NCI-H2227 (cell line): ENCODE measurements around the gene SPON2.

Experiments
- DNase-seq: peaks from one replicate; lab custom pipeline; 2025; ENCODE audit not compliant: unreplicated experiment; lab: John Stamatoyannopoulos, UW

The SPON2 gene

DNA sequence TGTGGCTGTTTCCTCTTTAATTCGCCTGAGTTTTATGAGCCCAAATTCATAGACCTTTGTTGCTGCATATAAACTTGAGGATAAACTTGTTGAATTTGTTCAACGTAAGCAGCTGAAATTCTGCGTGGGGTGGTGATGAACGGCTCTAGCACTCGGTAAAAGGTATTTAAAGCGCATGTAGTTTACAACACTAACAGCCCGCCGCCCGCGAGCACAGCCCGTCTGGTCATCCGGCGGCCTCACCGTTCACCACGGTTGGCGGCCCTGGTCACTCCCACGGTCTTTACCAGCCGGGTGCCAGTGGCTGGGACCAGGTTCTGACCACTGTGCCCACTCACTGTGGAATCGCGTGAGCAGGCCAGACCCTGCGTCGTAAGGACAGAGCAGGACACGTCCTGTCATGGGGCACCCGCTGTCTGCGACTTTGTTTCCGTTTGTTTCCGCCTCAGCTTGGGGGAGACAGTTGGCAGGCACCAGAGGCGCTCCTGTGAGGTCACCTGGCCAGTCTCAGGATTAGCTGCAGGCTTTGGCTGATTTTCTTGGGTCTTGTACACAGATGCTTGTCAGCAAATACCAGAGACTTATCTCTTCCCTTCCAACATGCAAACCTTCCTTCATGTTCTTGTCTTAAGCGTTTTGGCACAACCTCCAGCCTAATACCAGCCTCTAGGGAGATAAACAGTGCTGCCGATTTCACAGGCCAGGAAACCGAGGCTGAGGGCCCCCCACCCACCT, 36.8 kb upstream of the SPON2 start:
- DNase-seq: no peak

DNA sequence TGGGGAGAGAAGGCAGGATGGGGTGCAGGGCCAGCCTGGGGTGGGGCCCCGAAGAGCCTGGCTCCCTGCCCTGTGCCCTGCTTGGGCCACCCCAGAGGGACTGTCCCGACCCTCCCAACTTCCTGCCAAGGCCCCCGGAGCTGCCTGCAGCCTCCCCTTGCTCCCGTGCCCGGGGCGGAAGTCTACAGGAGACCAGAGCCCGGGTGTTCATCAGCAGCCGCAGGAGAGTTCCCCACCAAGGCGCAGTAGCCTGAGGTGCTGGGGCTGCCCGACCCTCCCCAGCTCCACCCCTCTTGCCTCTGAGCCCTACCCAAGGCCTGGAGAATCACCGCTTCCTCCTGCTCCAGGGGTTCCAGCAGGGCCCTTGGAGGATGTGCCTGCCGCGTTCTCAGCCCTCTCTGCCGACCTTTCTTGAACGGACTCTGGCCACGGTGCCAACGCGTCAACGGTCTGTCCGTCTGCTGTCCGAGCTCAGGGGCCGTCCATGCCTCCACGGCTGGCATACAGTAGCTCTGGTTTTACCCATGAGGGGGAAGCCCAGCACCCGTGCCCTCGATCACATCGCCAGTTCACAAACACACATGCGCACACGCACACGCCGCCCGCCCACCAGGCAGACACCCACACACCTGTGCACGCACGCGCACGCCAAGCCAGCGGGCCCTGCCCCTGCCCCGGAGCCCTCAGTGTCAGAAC, 36.0 kb upstream of the SPON2 start:
- DNase-seq: no peak

DNA sequence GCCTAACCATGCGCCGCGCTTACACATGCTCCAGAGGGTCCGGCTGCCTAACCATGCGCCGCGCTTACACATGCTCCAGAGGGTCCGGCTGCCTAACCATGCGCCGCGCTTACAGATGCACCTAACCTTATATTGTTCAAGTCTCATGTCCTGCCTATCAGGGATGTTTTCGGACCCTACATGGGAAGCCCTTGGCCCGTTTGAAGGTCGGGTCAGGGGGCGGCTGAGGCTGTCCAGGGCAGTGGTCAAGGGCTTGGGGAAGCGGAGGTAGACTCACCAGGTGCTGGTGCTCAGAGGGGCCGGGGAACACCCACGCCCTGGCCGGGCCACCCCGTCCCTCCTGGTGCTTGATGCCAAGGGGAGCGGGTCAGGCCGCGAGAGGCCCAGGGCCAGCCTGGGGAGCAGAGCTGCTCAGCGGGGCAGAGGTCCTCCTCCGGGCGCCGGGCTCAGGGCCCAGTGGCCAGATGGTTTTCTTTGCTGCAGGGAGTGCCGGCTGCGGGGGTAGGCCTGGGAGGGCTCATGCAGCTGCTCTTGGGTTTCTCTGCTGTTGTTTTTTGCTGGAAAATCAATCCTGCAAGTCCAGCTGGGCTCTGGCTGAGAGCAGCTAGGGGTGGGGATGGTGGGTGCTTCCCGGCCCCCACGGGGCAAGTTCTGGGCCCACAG, 35.4 kb upstream of the SPON2 start:
- no peak for DNase-seq

DNA sequence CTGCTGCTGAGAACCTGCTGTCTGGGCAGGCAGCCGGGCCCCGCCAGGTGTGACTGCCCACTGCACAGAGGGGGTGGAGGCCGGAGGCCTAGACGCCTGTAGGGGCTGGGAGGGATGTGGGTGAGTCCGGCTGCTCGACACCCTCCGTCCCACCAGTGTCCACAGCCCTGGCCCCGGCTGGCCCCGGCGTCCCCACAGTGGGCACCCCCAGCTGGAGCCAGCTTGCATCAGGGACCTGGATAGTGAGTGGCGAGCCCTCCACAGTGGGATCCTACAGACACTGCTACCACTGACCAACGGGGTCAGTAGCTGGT, 34.7 kb upstream of the SPON2 start:
- DNase-seq: no peak

DNA sequence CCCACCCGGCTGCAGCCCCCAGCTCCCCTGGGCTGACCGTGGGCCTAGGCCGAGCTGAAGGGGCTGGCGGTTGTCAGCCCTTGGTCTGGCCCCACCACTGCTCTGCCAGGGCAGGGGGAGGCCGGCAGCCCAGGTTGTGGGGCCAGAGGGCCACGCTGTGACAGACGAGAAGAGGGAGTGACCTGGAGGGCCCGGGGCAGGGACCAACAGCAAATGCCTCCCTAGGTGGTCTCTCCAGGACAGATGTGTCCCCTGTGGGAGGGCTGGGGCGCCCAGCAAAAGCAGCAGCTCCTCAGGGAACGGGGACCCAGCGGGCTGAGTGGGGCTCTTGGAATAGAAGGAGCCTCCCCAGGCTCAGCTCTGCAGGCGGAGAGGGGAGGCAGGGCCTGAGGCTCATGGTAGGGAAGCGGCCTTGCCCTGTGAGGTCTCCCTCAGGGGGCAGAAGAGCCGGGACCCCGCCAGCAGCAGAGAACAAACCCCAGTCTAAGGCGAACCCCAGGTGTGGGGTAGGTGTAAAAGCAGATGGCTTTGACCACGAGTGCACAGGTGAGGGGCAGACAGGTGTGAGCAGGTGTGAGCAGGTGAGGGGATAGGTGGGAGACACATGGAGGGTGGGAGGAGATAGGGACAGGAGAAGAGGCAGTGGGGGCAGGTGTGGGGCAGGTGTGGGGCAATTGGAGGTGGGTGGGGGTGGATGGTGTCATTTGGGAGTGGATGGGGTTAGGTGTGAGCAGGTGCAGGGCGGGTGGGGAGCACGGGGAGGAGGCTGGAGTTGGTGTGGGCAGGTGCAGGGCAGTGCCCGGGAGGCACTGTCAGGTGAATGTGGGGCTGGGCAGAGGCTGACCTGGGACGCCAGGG, 34.1 kb upstream of the SPON2 start:
- DNase-seq: no peak

DNA sequence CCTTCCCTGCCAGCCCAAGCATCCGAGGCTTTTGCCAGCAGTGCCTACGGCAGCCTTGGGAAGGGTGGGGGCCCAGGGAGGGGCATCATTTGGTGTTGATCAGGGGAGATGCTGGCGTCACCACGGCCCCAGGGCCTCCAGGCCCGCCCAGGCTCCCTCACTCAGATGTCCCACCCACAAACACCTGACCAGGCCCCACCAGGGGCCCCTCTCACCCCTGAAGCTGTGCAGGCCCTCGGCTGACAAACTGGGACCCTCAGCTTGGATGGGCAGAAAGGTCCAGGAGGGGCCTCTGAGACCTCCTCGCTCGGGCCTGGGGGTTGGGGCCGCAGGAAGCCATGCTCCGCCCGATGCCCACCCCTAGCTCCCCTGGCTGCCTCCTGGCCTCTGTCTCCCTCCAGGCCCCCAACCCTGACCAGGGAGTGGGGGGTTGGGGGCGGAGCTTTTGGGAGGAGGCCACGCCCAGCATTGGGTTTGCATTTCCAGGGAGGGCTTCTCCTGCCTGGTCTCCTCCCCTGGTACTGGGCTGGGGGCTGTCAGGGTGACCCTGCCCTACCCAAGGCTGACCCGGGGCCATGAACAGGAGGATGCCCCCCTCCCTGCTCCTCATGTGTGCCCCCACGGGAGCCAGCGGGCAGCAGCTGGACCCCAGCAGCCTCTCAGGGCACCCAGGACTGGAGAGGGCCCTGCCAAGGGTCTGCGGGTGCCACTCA, 33.4 kb upstream of the SPON2 start:
- DNase-seq: no peak

DNA sequence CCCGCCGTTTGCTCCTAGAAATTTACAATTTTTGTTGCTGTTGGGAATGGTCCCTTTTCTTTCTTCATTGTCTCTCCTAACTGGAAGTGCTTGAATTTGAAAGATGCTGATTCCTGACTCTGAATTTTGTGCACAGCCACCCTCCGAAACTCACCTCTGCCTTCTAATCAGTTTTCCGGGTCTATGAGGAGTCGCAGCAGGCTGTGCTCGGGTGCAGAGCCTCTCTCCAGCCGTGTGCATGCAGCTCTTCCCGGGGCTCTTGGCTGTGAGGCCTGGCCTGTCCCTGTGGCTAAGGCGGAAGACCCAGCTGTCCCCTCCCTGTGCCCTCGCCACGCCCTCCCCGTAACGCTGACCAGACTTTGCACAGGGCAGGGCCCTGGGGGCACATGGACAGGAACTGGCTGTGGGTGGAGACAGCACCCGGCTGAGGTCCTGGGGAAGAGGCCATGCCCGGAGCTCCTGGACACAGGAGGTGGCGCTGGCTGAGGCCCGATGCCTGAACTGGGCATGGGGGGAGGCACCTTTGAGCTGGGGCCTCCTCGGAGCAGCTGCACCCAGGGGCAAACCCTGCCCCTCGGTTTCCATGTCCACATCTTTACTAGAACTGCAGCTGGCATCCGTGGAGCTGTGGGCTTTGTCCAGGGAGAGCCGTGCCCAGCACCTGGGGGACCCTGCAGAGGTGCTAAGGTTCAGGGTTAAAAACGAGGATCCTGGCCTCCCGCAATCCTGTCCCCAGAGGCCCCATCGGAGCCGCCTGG, 32.6 kb upstream of the SPON2 start:
- no peak for DNase-seq

DNA sequence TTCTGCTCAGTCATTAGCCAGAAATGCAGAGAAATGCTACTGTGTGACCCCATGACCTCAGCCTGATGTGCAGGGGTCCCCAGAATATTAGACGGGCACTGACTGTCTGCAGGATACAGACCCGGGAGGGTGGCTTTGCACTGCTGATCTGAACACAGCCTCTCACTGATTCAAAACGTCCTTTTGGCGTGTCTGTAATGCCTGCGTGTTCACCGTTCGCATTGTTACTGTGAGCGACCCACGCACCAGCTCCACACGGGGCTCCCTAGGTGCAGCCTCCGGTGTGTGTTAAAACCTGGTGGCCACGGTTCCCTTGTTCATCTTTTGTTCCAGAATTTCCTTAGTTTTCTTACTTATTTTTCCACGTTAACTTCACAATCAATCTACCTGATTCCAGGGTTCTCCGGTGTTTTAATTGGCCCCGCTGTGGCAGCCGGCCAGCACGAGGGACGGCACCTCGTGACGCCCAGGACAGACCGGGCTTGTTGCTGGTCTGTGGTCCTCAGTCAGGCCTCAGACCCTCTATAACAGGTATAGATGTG, 32.0 kb upstream of the SPON2 start:
- DNase-seq: no peak

DNA sequence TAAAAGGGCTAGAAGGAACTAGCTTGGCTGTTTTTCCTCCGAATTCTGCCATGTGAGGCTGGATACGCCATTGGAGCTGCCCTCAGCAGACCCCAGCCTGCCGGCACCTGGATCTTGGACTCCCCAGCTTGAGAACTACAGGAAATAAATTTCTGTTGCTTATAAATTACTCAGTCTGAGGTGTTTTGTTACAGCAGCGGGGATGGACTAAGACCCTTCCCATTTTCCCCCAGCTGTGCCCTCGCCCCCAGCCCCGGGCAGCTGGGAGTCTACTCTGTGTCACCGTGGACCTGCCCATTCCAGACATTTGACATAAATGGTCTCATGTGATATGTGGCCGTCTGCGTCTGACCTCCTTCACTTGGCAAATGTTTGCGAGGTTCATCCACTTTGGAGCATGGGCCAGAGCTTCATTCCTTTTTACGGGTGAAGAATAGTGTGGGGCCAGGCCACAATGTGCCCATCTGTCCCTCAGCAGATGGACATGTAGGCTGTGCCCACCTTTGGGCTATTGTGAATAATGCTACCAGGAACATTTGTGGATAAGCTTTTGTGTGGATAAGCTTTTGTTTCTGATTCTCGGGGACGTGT, 30.7 kb upstream of the SPON2 start:
- DNase-seq: no peak

DNA sequence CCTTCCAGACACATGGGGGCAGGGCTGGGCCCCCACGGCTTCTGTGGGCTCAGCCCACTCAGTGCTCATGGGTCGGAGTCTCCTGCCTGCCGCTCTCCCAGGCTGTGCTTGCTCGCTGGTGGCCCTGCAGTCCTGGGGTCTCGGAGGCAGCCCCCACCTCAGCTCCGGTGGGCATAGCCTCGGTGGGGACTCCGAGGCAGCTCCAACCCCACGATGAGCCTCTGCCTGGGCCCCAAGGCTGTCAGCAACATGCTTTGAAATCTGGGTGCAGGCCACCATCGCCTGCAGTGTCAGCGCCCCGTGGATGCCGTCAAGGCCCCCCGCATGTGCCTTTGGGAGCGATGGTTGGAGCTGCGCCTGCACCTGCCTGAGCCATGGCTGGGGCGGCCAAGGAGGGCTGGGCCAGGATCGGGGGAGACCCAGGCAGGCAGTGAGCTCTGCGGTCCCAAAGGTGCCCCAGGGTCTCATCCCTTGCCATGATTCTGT, 30.2 kb upstream of the SPON2 start:
- no peak for DNase-seq

DNA sequence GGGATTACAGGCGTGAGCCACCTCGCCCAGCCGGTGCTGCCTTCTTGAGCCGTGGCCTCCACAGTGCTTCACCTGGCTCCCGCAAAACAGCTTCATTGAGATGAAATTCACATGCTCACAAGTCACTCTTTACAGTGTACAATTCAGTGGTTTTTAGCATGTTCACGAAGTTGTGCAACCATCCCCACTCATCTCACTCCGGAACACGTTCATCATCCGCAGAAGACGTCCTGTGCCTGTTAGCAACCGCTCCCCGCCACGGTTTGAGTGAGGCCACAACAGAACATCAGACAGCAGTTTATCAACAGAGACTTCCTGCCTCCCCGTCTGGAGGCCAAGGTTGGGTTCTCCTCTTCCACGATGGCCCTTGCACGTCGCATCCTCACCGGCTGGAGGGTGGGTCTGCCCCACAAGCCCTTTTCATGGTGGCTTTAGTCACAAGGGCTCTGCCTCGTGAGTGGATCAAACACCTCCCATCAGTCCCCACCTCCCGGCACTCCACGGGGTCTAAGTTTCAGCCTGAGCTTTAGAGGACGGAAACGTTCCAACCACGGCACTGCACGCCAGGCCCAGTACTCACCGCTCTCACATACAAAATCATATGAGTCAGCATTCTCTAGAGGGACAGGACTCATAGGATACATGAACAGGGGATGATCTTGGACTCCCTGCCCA, 29.6 kb upstream of the SPON2 start:
- no peak for DNase-seq

DNA sequence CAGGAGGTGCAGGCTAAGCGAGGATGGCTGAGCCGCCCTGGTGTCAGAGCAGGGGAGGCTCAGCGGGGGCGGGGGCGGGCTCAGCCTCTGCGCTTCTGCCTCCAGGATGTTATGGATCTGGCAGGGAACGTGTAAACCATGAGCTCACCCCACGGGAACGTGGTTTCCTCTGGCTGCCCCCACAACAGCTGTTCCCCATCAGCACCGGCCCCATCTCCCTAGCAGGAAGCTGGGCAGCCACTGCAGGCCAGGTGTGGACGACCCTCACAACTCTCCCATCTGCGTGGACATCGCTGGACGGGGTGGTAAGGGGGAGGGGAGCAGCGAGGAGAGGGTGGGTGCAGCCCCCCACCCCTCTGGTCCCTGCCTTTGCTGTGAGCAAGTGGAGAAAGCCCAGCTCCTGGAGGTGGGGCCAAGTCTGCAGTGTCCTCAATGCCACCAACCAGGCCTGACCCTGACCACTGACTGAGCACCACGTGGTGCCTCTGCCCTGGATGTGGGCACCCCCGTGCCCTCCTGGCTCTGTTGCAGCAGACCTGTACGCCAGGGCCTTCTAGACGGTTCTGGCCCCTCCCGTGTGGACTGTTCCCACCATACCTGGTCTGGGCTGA, 28.1 kb upstream of the SPON2 start:
- DNase-seq: no peak

DNA sequence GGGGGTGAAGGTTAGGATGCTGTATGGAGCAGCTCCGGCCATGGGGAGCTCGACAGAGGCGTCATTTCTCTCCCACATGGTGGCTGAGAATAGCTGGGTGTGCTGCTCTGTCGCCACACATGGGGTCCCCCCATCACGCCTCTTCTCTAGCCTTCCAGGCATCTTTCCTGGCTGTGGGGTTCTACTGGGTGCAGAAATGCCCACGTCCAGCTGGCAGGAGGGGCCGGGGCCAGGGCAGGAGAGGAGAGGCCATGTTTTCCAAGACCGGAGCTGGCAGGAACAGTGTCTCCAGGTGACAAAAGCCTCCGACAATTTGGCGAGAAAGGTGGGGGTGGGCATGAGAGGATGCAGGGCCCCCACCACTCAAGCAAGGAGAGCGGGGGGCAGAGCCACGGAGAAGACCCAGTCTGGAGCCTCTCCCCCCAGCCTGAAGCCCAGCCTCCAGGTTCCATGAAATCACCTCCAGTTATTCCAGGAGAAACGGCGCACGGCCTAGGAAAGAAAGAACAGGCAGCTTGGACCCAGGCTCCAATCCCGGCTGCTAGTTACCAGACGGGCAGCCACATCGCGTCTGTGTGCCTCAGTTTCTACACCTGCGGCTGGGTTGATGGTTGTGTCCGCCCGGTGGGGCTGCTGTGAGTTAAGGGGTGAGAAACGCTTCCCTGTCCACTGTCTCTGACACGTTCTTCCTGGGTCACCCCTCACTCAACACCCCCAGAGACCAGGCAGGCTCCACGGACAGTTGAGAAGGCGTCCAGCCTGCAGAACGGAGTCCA, 27.4 kb upstream of the SPON2 start:
- DNase-seq: no peak

DNA sequence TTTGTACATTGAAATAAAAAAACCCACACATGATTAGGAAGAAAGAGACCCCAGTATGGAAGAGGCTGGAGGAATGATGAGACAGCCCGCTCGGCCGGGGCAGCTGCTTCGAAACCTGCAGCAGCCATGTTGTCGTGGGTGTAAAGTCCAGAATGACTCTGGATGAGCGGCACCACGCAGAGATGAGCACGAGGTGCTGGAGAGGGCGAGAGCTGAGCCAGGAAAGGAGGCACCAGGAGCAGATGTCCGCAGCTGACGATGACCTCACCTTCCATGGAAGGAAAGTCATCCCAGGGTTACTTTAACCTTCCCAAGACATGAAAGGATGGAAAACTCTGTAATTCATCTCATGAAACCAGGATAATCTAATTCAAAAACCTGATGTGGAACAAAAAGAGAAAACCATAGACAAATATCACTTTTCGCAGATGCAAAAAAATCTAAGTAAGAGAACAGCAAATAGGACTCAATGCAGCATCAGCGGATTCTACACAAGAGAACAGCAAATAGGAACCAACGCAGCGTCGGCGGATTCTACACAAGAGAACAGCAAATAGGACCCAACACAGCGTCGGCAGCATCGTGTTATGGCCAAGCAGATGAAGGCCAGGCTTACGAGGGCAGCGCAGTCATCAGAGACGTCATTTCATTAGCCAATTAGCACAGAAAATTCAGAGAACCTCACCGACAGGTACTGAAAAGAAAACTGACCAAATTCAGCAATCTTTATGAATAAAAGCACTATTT, 25.9 kb upstream of the SPON2 start:
- DNase-seq: no peak

DNA sequence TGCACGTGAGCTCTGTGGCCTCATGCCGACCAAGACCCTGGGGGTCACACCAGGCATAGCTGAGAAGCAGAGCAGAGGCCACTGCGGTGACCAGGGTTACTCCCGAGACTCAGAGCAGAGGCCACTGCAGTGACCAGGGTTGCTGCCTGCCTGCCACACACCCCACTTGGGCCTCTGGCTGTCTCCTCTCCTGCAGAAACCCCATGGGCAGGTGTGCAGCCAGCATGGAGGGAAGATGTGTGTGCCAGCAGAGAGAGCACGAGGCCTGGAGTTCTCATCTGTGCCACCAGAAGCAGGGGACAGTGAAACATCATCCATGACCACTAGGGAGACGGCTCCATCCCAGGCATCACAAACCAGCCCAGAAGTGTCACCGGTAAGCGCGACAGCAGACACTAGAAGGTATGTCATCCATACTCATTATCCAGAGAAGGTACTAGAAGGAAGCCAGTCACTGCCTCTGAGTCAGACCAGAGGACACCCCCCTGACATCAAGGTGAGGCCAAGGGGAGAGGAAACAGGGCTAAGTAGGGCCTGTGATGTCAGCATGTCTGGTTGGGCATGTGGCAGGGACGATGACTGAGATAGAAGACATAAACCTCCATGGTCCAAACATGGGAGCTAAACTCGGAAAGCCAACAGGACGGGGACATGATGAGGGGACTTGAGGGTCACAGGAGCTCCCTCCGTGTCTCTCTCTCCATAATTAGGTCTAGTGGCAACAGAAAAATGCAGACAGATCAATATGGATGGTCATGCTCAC, 24.2 kb upstream of the SPON2 start:
- DNase-seq: no peak

DNA sequence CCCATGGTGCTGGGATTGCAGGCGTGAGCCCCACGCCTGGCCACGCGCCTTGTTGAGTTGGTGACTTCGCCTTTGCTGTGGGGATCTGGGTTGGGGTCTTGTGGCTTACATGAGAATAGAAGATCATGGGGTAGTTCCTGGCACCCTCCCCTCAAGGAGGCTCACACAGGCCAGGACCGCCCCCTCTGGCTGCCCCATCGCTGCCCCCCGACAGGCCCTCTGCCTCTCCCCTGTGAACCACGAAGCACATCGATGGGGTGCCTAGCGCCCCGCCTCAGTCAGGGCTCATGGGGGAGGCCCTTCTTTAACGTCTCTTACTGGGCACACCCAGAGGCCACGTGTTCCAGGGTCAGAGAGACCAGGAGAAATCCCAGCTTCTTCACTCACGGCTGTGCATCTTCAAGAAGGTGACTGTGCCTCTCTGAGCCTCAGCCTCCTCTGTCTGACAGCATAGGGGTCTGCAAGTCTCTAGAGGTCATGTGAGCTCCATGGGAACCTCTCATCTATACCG, 23.6 kb upstream of the SPON2 start:
- no peak for DNase-seq
